Erythroblast (primary cell): ENCODE measurements around the gene DTWD1.

Source experiments
- GATA1 ChIP-seq: IDR thresholded peaks from 2 replicates; pipeline ENCODE4 v1.6.1; 2011; ENCODE audit warnings: low read depth, mild to moderate bottlenecking, control low read depth, low read length, moderate library complexity
- POLR2A ChIP-seq: IDR thresholded peaks from 2 replicates; pipeline ENCODE4 v1.6.1; 2011; ENCODE audit warnings: mild to moderate bottlenecking, low read length

GRCh38 chr15:49627407-49627877 lies 6.6 kb downstream of the DTWD1 start:
- no peak for TF ChIP-seq POLR2A
- TF ChIP-seq GATA1 = no peak
